NOMO-1 treated with dmso at 0.1 percent for 144 hours (cell line): Measurements from ENCODE around the gene ABRACL.
"Not testable (repeated sequence)": the region's sequence is repeated elsewhere in the genome, so short reads cannot be mapped to it uniquely, and the experiment has no call there.

Experiments used
- DNase-seq: peaks from one replicate; lab custom pipeline; 2025; ENCODE audit not compliant: unreplicated experiment; lab: John Stamatoyannopoulos, UW

Gene ABRACL

GRCh38 chr6:139028658-139029469, at the start of gene ABRACL:
ABRACL (plus strand) TSS chr6:139028745; CDS start chr6:139034161, 5,416 bp downstream.
- peak; percentile 84 for DNase-seq

- no peak for DNase-seq
Observed at GRCh38 chr6:138979365-138979764, 49.2 kb upstream of the ABRACL start.

GRCh38 chr6:138979813-138980668, 48.5 kb upstream of the ABRACL start:
- DNase-seq, result peak; percentile 47

GRCh38 chr6:138981416-138981815, 47.1 kb upstream of the ABRACL start:
- DNase-seq, result no peak

- DNase-seq, result no peak
Observed at GRCh38 chr6:138986578-138986977, 42.0 kb upstream of the ABRACL start.

- no peak for DNase-seq
Observed at GRCh38 chr6:138987080-138987642, 41.4 kb upstream of the ABRACL start.

GRCh38 chr6:138987643-138988468, 40.7 kb upstream of the ABRACL start, which contains the start of gene REPS1:
REPS1 (minus strand) TSS chr6:138988253; CDS start chr6:138987682, 571 bp downstream.
- DNase-seq, result peak; percentile 79

- DNase-seq, result no peak
Observed at GRCh38 chr6:138988469-138988834, 40.1 kb upstream of the ABRACL start.

GRCh38 chr6:138989098-138989983, 39.2 kb upstream of the ABRACL start:
- DNase-seq, result no peak

GRCh38 chr6:138991206-138991605, 37.3 kb upstream of the ABRACL start:
- DNase-seq, result peak; percentile 66

- not testable (repeated sequence) for DNase-seq
Observed at GRCh38 chr6:138992965-138993364, 35.6 kb upstream of the ABRACL start.

GRCh38 chr6:138993410-138993809, 35.1 kb upstream of the ABRACL start:
- not testable (repeated sequence) for DNase-seq

- DNase-seq, result no peak
Observed at GRCh38 chr6:138996524-138996923, 32.0 kb upstream of the ABRACL start.

GRCh38 chr6:138997136-138997535, 31.4 kb upstream of the ABRACL start:
- DNase-seq, result no peak

- no peak for DNase-seq
Observed at GRCh38 chr6:138999949-139000725, 28.4 kb upstream of the ABRACL start.

GRCh38 chr6:139003751-139004150, 24.8 kb upstream of the ABRACL start:
- DNase-seq, result no peak

GRCh38 chr6:139006477-139006876, 22.1 kb upstream of the ABRACL start:
- DNase-seq, result no peak

GRCh38 chr6:139007428-139007827, 21.1 kb upstream of the ABRACL start:
- DNase-seq, result no peak

- DNase-seq, result no peak
Observed at GRCh38 chr6:139008117-139008516, 20.4 kb upstream of the ABRACL start.
